NK-92 treated with Interleukin-12 subunit alpha and Interleukin-12 subunit beta, amount 100 ng/mL, for 24 hours (cell line): Measurements from ENCODE around the gene CSRP1.

Experiments
- DNase-seq: peaks from one replicate; lab custom pipeline; 2025; lab: John Stamatoyannopoulos, UW

The CSRP1 gene

GRCh38 chr1:201513498-201514243 is 6.7 kb upstream of the CSRP1 start:
- DNase-seq = no peak

GRCh38 chr1:201511941-201512539 is 5.1 kb upstream of the CSRP1 start:
- DNase-seq = no peak

DNA sequence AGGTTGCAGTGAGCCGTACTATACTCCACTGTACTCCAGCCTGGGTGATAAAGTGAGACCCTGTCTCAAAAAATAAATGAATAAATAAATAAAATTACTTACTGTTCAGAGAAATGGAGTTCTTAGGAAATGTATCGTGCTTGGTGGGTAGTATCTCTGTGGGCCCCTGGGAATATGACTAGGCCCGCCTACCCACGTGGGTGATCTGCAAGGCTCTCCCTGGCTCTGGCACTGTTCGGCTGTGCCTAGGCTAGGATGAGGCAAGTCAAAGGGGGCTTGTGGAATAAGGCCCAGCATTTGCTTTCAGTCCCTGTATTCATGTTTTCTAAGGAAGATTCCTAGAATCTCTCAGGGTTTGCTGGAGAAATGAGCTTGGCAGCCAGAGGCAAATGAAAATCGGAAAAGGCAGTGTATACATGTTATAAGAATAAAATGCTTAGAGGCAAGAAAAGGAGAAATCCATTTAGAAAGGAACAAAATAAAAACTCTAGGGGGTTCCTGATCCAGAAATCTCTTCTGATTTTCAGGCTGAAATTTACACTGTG is 4.5 kb upstream of the CSRP1 start:
- no peak for DNase-seq

GRCh38 chr1:201510734-201511133 is 3.8 kb upstream of the CSRP1 start:
- DNase-seq = no peak

DNA sequence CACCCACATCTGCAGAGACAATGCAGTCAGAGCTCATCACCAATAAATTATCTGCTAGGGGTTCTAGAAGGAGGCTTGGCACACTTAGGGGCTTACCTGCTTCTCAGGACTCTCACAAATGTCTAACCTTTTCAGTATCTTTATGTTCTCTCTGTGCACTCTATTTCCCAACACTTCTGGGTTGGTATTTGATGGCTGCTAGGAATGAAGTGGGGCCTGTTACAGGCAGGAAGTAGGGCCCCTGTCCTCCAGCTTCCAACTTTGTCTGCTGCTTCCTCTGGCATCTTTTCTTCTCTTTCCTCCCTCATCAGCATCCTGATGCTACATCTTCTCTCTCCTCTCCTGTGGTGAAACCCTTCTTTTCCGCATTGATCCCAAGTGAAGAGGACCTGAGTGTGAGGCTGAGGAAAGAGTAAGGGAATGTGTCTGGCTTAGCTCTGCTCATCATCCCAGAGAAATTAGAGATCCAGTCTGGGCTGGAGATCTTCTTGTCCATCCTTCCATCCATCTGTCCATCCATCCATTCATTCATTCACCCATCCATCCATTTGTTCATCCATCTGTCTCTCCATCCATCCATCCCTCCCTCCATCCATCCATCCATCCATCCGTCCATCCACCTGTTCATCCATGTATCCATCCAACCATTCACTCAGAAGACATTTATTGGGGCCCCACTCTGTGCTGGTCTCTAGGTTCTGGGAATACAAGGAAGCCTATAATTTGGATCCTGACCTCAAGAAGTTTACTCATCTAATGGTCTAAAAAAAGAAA is 2.9 kb upstream of the CSRP1 start:
- DNase-seq = no peak

GRCh38 chr1:201508809-201509208 is 1.9 kb upstream of the CSRP1 start:
- DNase-seq = no peak

- DNase-seq = no peak
Observed at GRCh38 chr1:201507360-201507675, 395 bp upstream of the CSRP1 start.

GRCh38 chr1:201506092-201506491 is 831 bp downstream of the CSRP1 start:
- no peak for DNase-seq

GRCh38 chr1:201505503-201505890 is 1.4 kb downstream of the CSRP1 start:
- no peak for DNase-seq

GRCh38 chr1:201504799-201505502 is 2.0 kb downstream of the CSRP1 start:
- no peak for DNase-seq

DNA sequence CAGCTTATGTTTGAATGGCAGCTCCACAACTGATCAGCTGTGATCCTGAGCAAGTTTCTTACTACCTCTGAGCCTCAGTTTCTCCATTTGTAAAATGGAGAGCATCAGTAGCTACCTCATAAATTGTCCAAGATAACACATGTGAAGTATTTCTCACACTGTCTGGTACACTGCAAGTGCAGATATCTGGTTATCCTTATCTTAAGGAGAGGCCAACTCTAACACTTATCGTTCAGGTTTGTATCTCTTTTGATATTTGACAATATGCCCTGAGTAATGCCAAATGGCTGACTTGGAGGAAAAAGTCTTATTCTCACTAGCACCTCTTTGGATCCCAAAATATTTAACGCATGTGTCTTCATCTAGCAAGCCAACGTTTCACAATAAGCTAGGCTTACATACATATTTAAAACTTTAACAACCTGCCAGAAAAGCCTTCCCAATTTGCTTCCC is 2.7 kb downstream of the CSRP1 start:
- DNase-seq = no peak

GRCh38 chr1:201503397-201504176 is 3.3 kb downstream of the CSRP1 start:
- no peak for DNase-seq

GRCh38 chr1:201502511-201502857 is 4.4 kb downstream of the CSRP1 start:
- DNase-seq = no peak

- no peak for DNase-seq
Observed at GRCh38 chr1:201501812-201502510, 5.0 kb downstream of the CSRP1 start.

GRCh38 chr1:201501144-201501543 is 5.8 kb downstream of the CSRP1 start:
- no peak for DNase-seq

GRCh38 chr1:201500670-201501120 is 6.2 kb downstream of the CSRP1 start:
- no peak for DNase-seq

GRCh38 chr1:201499795-201500669 is 6.9 kb downstream of the CSRP1 start:
- DNase-seq = no peak

GRCh38 chr1:201499191-201499590 is 7.7 kb downstream of the CSRP1 start:
- no peak for DNase-seq

GRCh38 chr1:201498621-201499020 is 8.3 kb downstream of the CSRP1 start:
- no peak for DNase-seq
